ENCODE data around the gene TMCC3. TPM values are rescaled to one million over a fixed set of nuclear protein-coding genes. Genes with fewer than 3 reads are reported as not detected.

The TMCC3 gene
- total and polyA plus RNA-seq, 2 of the 13 experiments (the other 11 are each of a cell fraction or from before 2014, with no cell fraction given) = not detected

- Histone ChIP-seq H2AFZ (ENCODE audit: low read length) (no peak overlapping the region), H3K9ac (ENCODE audit: insufficient read depth, low read depth, low read length) (no peak overlapping the region), H3K36me3 (replicated peaks in 1 of 2; ENCODE audit: control insufficient read depth in 1 of 2, insufficient read depth in 2 of 2, low read length in 2 of 2) (no peaks in the 10 kb centered on the region), H4K20me1 (ENCODE audit: insufficient read depth, low read length) (no peaks in the 10 kb centered on the region), H3K27ac (ENCODE audit: extremely low read length, insufficient read depth, low read length) (no peak overlapping the region), H3K4me2 (ENCODE audit: low read depth, low read length) (no peak overlapping the region), H3K27me3 (ENCODE audit: control insufficient read depth in 1 of 2, insufficient read depth in 2 of 2, low read length in 2 of 2) (peaks cover 0 to 2% of the 10 kb centered on the region in 2 experiments; a peak in 2 of 5 replicates), H3K79me2 (ENCODE audit: insufficient read depth, low read length) (no peaks in the 10 kb centered on the region), H3K4me3 (replicated peaks in 1 of 3; ENCODE audit: insufficient read depth in 1 of 3, low read depth in 2 of 3, low read length in 3 of 3) (no peak overlapping the region), H3K4me1 (ENCODE audit: insufficient read depth, low read length) (no peaks in the 10 kb centered on the region), H3K9me3 (ENCODE audit: low read length) (no peaks in the 10 kb centered on the region)
- intact Hi-C loops (cut with micrococcal nuclease; ENCODE audit: unreplicated experiment) (no loop called here), in situ Hi-C loops (cut with HindIII; ENCODE audit: extremely low pct_ligation_motif_present, low pct_unique_long_range_greater_than_20kb) (loop anchor here (10.0 kb wide), 1 partner anchor 207 kb away; no protein-coding TSS in a partner anchor)
- ATAC-seq = no peak
- 53% methylated on average over 1 of the region's 1 CpG for WGBS (ENCODE audit: low lambda C conversion rate)
- POLR2A ChIA-PET = no interaction called here
- CTCF ChIA-PET (ENCODE audit: low intra/inter-chr PET ratio, low total read pairs) = no interaction called here
- FAIRE-seq = no peak
- BruUV-seq (replicated peaks) = no TSS peak
- no peak for DNase-seq (ENCODE audit: low spot score)
- TF ChIP-seq ZNF142 (CRISPR knock-in tag; IDR thresholded peaks at IDR 0.05) = no peak
- no peak for TF ChIP-seq MAFG (CRISPR knock-in tag; IDR thresholded peaks at IDR 0.05)
- no peak for TF ChIP-seq ATF5 (CRISPR knock-in tag; IDR thresholded peaks at IDR 0.05; ENCODE audit: low read depth)
- TF ChIP-seq JARID2 (CRISPR knock-in tag; IDR thresholded peaks at IDR 0.05; ENCODE audit: insufficient replicate concordance) = no peak
- no peak for TF ChIP-seq FOXA1 (IDR thresholded peaks at IDR 0.05)
- no peak for TF ChIP-seq FOXA1 (CRISPR knock-in tag; IDR thresholded peaks at IDR 0.05)
These were observed 92.5 kb downstream of the TMCC3 start for GRCh38 chr12:94557746-94558295.
